ENCODE data around the gene HIPK1.
"Not testable (repeated sequence)": the region's sequence is repeated elsewhere in the genome, so short reads cannot be mapped to it uniquely, and the experiment has no call there.

HIPK1 gene

GRCh38 chr1:113945329-113945728, 16.2 kb downstream of the HIPK1 start:
- DNase-seq: no peak

DNA sequence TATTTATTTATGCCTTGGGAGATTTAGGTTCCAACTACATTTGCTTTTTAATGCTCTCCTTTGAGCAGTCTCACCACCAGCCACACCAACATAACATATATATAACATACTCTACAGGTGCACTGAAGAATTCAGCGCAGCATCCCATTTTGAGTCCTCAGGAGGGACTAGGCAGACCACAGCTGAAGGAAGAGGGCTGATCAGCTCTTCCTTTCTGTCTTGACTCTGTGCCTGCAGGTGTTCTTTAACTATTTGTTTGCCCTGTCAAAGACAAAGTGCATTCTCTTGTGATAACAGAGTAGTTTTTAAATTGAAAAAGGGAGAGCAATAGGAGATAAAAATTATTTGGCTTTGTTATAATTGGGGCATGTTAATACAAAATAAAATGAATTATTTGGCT, 17.0 kb downstream of the HIPK1 start:
- no peak for DNase-seq

DNA sequence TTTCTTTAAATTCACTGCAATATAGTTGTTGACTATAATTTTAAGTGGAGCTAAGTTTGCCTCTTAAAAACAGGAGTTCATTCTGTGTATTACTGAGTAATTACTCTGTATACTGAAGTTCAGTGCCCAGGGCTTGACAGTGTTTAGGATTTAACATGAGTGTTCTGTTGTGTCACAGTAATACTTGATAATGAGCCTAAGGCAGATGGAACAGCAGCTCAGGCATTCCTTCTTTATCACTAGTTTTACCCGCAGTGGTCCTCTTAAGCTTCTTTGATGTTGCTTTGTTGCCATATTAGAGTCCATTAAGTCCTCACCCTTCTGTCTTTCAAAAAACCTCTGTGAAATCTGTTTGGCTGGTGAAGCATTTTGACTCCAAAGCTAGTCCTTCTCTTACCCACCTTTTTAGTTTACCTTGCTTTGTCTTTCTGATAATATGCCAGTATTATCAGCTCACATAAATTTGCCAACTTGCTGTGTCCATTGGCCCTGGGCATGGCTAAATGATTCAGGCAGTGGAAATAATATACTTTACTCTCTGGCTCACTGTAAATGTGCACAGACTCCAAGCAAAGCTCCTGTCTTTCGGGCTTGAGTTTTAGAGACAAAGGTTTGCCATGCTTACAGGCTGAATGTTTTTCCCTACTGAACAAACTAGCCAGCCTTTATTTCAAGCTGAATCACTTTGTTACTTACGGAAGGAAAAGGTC, 17.7 kb downstream of the HIPK1 start:
- DNase-seq: no peak

DNA sequence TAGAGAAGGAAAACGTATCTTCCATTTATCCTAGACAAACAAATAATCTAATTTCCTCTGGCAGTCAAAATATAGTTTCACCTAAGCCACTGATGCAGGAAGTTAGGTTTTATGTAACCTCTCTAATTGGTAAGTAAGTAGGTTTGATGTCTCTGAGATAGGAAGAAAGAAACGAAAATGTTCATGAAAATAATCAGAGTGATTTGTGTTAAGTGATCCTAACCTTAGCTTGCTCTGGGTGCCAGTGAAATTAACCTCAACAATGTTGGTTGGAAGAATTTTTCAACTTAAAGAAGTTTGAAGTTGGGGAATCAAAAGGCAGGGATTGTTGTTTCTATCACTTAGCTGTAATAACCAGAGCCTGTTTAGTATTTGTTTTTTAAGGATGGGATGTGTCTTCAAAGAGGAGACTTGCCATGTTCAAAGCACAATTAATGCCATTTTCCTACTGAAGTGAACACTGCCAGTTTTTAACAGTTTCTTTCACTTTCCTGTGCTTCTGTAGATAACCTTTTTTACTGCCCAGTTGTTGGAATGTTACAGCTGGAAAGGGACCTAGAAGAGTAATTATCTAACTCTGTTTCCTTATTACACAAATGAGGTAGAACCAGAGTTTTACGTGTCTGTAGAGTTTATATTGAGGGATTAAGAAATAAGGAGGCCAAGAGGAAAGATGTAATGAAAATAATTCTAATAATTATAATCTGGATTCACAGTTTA, 18.4 kb downstream of the HIPK1 start:
- DNase-seq: no peak

DNA sequence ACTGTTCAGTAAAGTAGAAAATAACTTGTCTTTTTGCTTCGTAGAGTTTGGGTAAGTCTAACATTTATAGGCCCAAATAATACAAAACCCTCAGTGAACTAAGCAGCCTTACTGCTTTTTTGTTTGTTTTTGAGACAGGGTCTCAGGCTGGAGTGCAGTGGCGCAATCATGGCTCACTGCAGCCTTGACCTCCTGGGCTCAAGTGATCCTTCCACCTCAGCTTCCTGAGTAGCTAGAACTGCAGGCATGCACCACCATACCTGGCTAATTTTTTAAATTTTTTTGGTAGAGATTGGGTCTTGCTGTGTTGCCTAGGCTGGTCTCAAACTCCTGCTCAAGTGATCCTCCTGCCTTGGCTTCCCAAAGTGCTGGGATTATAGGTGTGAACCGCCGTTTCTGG, 19.0 kb downstream of the HIPK1 start:
- not testable (repeated sequence) for DNase-seq

DNA sequence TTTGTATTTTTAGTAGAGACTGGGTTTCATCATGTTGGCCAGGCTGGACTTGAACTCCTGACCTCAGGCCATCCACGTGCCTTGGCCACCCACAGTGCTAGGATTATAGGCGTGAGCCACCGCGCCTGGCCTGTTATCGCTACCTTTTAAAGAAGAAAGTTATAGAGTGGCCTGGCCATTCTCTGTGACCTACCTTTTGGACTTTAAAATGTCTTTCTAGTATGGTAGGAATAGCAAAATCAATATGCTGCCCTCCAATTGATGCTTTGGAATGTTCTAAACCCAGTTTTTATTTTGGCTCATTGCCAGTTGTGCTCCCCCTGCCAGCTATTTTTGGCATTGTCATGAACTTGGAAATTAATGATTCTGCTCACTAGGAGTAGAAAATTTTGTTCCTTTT, 19.9 kb downstream of the HIPK1 start:
- DNase-seq: no peak

DNA sequence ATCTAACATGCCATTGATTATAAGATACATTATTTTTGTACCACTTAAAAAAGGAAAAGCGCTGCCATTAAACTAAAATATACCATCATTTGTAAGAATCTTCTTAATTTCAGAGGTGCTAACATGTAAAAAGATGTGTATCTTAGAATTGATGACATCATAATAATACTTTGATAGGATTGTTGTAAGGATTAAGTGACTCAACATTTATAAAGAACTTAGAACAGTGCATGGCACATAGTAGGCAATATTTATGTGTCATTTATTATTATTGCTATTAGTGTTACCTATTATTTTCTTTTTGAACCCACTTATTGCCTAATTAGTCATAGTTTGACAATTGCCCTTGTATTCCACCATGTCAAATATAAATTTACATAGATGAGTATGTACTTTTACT, 21.8 kb downstream of the HIPK1 start:
- DNase-seq: no peak

- DNase-seq: no peak
Observed at GRCh38 chr1:113951719-113952118, 22.6 kb downstream of the HIPK1 start.

GRCh38 chr1:113957984-113958383, 28.9 kb downstream of the HIPK1 start:
- DNase-seq: no peak

DNA sequence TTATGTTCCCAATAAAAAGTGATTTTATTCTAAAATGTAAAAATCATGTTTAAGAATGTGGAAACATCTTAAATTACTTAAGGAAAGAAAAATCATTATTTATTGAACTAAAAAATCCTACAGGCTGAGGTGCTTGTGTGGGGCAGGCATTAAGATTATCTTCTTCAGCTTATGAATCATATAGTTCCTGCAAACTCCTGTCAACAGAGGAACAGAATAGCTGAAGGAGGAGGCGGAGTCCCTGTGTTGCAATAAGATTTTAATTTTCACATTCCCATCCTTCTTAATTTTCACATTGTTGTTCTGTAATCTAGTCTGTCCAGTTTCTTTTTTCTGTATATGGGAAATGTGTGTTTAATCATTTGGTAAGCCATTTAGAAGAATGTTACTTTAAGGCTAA, 29.6 kb downstream of the HIPK1 start:
- DNase-seq: no peak

DNA sequence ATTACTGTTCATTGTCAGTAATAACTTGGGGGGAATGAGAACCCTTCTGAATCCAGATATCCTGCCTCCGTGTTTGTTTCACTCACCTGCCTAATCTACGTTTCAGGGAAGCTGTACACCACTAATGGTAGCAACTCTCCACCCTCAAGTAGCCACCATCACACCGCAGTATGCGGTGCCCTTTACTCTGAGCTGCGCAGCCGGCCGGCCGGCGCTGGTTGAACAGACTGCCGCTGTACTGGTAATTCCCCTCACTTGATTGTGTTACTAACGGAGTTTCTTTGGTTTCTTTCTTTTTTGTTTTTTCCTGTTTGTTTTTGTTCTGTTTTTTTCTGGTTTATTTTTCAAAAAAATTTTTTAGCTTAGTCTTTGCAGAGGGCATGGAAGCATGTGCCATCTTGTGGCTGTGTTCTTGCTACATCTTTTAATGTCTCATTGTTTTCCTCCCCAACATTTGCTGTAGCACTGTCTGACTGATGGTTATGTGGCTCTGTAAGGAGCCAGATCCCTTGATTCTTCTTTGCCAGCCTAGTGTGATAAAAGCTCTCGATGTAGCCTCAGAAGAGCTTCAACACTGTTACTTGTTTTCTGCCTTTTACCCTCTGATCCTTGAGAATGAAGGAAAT, 34.3 kb downstream of the HIPK1 start:
- DNase-seq: no peak

DNA sequence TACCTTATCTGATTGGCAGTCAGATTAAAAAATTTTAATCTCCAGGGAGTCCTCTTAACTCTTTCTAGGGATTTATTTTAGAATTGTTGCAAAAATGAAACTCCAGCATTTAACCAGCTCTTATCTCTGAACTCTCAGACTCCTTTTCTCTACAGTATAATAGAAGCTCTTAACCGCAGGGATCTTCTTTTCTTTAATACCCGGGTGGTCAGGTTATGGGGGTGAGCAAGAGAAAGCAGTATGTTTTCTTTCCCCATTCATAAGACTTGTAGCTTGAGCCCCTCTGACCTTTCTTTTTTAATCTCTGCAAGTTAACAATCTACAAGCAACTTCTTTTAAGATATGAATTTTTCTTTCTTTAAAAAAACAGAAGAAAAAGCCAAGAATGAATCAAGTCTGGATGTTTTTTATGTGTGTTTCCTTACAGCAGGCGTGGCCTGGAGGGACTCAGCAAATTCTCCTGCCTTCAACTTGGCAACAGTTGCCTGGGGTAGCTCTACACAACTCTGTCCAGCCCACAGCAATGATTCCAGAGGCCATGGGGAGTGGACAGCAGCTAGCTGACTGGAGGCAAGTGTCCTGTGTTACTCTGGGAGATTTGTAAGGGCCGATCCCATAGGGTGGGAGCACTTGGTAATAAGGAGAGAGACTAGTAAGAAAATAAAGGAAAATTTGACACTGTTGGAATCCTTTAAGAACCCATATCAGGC, 36.7 kb downstream of the HIPK1 start:
- DNase-seq: no peak

DNA sequence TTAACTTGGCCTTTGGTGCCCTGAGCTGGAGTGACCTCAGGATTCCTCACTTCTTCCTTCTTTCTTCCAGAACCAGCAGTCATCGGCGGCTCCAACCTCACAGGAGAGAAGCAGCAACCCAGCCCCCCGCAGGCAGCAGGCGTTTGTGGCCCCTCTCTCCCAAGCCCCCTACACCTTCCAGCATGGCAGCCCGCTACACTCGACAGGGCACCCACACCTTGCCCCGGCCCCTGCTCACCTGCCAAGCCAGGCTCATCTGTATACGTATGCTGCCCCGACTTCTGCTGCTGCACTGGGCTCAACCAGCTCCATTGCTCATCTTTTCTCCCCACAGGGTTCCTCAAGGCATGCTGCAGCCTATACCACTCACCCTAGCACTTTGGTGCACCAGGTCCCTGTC, 43.8 kb downstream of the HIPK1 start:
- DNase-seq: no peak

DNA sequence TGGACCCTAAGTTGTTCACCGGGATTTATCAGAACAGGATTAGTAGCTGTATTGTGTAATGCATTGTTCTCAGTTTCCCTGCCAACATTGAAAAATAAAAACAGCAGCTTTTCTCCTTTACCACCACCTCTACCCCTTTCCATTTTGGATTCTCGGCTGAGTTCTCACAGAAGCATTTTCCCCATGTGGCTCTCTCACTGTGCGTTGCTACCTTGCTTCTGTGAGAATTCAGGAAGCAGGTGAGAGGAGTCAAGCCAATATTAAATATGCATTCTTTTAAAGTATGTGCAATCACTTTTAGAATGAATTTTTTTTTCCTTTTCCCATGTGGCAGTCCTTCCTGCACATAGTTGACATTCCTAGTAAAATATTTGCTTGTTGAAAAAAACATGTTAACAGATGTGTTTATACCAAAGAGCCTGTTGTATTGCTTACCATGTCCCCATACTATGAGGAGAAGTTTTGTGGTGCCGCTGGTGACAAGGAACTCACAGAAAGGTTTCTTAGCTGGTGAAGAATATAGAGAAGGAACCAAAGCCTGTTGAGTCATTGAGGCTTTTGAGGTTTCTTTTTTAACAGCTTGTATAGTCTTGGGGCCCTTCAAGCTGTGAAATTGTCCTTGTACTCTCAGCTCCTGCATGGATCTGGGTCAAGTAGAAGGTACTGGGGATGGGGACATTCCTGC, 46.2 kb downstream of the HIPK1 start:
- DNase-seq: no peak

DNA sequence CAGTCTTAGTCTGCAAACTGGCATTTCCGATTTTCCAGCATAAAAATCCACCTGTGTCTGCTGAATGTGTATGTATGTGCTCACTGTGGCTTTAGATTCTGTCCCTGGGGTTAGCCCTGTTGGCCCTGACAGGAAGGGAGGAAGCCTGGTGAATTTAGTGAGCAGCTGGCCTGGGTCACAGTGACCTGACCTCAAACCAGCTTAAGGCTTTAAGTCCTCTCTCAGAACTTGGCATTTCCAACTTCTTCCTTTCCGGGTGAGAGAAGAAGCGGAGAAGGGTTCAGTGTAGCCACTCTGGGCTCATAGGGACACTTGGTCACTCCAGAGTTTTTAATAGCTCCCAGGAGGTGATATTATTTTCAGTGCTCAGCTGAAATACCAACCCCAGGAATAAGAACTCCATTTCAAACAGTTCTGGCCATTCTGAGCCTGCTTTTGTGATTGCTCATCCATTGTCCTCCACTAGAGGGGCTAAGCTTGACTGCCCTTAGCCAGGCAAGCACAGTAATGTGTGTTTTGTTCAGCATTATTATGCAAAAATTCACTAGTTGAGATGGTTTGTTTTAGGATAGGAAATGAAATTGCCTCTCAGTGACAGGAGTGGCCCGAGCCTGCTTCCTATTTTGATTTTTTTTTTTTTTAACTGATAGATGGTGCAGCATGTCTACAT, 47.6 kb downstream of the HIPK1 start:
- DNase-seq: no peak

- DNase-seq: no peak
Observed at GRCh38 chr1:113977906-113978305, 48.8 kb downstream of the HIPK1 start.

- DNase-seq: no peak
Observed at GRCh38 chr1:113978863-113979702, 50.0 kb downstream of the HIPK1 start, which contains the start of gene OLFML3. TSS of gene OLFML3 (plus strand) at chr1:113979474. CDS start at chr1:113979517, 43 bp downstream.

DNA sequence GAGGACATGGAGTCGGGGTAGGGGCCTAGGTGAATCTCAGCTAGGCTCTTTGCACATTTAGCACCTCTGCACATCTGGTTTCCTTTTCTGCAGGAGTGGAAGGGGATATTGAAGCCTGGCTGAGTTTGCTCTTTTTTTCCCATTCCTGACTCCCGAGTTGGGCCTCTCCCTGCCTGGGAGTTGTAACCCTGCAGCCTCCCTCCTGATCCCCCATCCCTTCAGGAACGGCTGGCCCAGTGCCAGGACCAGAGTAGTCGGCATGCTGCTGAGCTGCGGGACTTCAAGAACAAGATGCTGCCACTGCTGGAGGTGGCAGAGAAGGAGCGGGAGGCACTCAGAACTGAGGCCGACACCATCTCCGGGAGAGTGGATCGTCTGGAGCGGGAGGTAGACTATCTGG, 51.0 kb downstream of the HIPK1 start:
- DNase-seq: no peak

GRCh38 chr1:113981962-113982931, 53.1 kb downstream of the HIPK1 start:
- no peak for DNase-seq

DNA sequence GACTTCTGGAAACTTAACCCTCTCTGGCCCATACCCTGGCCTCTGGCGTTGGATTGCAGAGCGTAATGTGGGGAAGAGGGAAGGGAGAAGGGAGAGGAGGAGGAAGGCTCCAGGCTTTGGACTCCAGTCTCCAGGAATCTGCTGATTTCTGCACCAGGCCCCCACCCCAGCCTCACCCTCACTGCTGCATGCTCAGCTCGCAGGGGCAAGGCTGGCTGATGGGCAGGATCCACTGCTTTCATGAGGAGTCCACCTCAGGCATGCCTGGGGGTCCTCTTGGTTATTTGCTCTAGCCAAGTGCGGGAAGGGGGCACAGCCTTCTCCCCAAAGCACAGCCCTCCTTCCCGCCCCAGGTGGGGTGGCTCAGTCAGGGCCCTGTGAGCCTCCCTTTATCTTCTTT, 53.8 kb downstream of the HIPK1 start:
- no peak for DNase-seq

Data from activated CD4-positive, alpha-beta T cell treated with anti-CD3 and anti-CD28 coated beads for 1 hour (primary cell).